Astrocyte of the spinal cord (primary cell): Measurements from ENCODE around the gene CCDC81.
A peak's percentile ranks its signal among the peaks of the same experiment; 100 is the strongest.

Experiments
- DNase-seq: peaks from one replicate; pipeline ENCODE4 v3.0.0; 2011; ENCODE audit warnings: low read depth, low spot score
- H3K4me3 ChIP-seq: 2 replicates; pipeline ENCODE4 v1.5.1; 2011; ENCODE audit warnings: low read depth, mild to moderate bottlenecking, low read length, moderate library complexity
- CTCF ChIP-seq: IDR thresholded peaks from 2 replicates; pipeline ENCODE4 v1.5.1; 2012; ENCODE audit warnings: low read depth, mild to moderate bottlenecking, low read length, inconsistent platforms
- in situ Hi-C: cut with HindIII; loops from 2 replicates; pipeline ENCODE4 v1.10.0; 2017; ENCODE audit warnings: low sequenced_read_pairs

CCDC81 gene

DNA sequence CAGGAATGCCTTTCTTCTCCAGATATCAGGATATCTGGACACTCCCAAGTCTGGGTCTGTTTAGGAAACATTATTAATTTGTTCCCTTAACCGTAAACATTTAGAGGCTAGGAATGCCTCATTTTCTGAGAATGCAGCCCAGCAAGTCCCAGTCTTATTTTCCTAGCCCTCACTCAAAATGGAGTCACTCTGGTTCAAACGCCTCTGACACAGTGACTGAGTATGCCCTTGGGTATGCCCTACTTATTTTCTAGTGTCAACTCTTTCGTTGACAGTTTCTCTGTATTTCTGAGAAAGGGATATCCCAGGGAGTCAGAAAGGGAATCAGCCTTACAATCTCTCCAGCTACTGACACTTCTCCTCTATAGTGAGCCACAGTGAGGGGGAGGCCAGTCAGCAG is 16.0 kb upstream of the CCDC81 start:
- DNase-seq: no peak
- in situ Hi-C loops: no loop called here
- H3K4me3 ChIP-seq: no peak overlapping the region
- no peak for TF ChIP-seq CTCF

- no peak overlapping the region for H3K4me3 ChIP-seq
- DNase-seq: peak; percentile 67
- in situ Hi-C loops: no loop called here
- TF ChIP-seq CTCF: peak; percentile 48
These were observed 13.8 kb upstream of the CCDC81 start for GRCh38 chr11:86360775-86361395.

DNA sequence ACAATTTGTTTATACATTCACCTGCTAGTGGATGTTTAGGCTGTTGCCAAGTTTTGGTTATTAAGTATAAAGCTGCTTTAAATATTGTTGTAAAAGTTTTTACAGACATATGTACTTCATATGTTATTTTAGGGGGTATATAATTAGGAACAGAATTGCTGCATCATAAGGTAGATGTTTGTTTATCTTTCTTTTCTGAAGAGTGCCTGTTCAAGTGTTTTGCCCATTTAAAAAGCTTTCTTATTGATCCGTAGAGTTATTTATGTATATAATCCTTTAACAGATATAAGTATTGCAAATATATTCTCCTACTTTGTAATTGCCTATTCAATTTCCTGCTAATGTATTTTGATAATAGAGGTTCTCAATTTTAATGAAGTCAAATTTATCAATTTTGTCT is 11.3 kb upstream of the CCDC81 start:
- no peak overlapping the region for H3K4me3 ChIP-seq
- in situ Hi-C loops: no loop called here
- DNase-seq: no peak
- TF ChIP-seq CTCF: no peak

- no peak for DNase-seq
- no peak for TF ChIP-seq CTCF
- in situ Hi-C loops: no loop called here
- H3K4me3 ChIP-seq: no peak overlapping the region
These were observed 9.1 kb upstream of the CCDC81 start for GRCh38 chr11:86365546-86365945.

DNA sequence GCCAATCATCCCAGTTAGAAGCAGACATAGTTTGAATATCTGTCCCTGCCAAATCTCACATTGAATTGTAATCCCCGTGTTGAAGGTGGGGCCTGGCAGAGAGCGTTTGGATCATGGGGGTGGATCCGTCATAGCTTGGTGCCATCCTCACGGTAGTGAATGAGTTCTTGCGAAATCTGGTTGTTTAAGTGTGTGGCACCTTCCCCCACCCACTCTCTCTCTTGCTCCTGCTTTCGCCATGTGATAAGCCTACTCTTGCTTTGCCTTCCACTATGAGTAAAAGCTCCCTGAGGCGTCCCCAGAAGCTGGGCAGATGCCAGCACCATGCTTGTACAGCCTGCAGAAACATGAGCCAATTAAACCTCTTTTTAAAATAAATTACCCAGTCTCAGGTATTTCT is 5.0 kb upstream of the CCDC81 start:
- no peak for TF ChIP-seq CTCF

DNA sequence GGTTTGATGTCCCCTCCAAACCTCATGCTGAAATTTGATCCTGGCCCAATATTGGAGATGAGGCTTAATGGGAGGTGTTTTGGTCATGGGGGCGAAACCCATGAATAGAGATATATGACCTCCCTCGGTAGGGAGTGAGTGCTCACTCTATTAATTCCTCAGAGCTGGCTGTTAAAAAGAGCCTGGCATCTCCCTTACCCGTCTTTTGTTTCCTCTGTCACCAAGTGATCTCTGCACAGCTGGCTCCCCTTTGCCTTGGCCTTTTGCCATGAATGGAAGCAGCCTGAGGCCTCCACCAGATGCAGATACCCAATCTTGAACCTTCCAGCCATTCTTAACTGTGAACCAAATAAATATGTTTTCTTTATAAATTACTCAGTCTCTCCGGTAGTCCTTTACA is 4.5 kb upstream of the CCDC81 start:
- TF ChIP-seq CTCF: no peak
- in situ Hi-C loops: no loop called here
- no peak for DNase-seq
- no peak overlapping the region for H3K4me3 ChIP-seq

More for the DNA sequence above, 5.0 kb upstream of the CCDC81 start:
- H3K4me3 ChIP-seq: no peak overlapping the region
- DNase-seq: no peak
- in situ Hi-C loops: no loop called here
